C4-2B (cell line): ENCODE results near the gene SYTL3.

Experiments
- ZFX ChIP-seq: fragments of 450-650 bp; IDR thresholded peaks from 2 replicates; pipeline ENCODE4 v1.6.1; 2017
- TF ChIP-seq, protein P1 (sequence below): fragments of 450-650 bp; conservative IDR thresholded peaks from 2 replicates; pipeline ENCODE4 v1.5.1; 2017; ENCODE audit warnings: mild to moderate bottlenecking

DNA sequence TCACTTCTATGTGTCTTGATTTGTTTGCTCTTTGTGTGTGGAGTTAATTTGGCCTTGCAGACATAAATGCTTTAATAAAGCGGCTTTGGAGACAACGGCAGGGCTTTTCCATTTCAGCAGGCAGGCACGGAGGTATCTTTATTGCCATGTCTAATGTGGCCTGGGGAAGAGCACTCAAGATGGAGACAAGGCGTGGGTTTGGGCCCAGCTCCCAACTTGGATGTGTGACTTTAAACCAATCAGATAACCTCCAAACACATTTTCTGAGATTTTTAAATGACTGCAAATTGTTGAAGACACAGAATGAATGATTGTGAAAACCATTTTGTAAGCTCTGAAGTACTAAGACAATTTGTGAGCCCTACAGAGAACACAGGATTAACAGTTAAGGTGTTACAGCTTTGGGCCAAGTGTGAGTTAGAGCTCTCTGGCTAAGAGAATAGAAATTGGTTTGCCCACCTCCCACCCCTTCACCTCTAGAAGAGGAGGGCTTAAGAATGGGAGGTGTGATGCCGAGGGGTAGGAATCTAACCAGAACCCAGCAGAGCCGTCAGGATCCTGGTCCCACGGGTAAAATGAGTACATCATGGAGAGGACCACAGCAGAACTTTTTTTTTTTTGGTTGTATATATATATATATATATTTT is 14.3 kb upstream of the SYTL3 start:
- TF ChIP-seq, protein P1, sequence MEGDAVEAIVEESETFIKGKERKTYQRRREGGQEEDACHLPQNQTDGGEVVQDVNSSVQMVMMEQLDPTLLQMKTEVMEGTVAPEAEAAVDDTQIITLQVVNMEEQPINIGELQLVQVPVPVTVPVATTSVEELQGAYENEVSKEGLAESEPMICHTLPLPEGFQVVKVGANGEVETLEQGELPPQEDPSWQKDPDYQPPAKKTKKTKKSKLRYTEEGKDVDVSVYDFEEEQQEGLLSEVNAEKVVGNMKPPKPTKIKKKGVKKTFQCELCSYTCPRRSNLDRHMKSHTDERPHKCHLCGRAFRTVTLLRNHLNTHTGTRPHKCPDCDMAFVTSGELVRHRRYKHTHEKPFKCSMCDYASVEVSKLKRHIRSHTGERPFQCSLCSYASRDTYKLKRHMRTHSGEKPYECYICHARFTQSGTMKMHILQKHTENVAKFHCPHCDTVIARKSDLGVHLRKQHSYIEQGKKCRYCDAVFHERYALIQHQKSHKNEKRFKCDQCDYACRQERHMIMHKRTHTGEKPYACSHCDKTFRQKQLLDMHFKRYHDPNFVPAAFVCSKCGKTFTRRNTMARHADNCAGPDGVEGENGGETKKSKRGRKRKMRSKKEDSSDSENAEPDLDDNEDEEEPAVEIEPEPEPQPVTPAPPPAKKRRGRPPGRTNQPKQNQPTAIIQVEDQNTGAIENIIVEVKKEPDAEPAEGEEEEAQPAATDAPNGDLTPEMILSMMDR, result no peak
- no peak for TF ChIP-seq ZFX
